Progenitor cell of endocrine pancreas (in vitro differentiated cells): ENCODE measurements around the gene LIPC. TPM values are rescaled to one million over a fixed set of nuclear protein-coding genes. Genes with fewer than 3 reads are reported as not detected.

Experiments
- DNase-seq: peaks from one replicate; pipeline ENCODE4 v3.0.0; 2021; ENCODE audit warnings: low spot score; ENCODE audit not compliant: unreplicated experiment
- H3K27ac Mint-ChIP-seq: 2 replicates; pipeline ENCODE4 v1.8.0; 2021; ENCODE audit warnings: mild to moderate bottlenecking, moderate library complexity, mixed read lengths
- H3K27me3 Mint-ChIP-seq: 2 replicates; pipeline ENCODE4 v1.8.0; 2021; ENCODE audit warnings: mixed read lengths
- H3K36me3 Mint-ChIP-seq: 2 replicates; pipeline ENCODE4 v1.8.0; 2022; ENCODE audit warnings: mixed read lengths; ENCODE audit not compliant: insufficient read depth
- H3K4me1 Mint-ChIP-seq: 2 replicates; pipeline ENCODE4 v1.8.0; 2021; ENCODE audit warnings: low read depth, mixed read lengths
- H3K4me3 Mint-ChIP-seq: 2 replicates; pipeline ENCODE4 v1.8.0; 2021; ENCODE audit warnings: low read depth, mild to moderate bottlenecking, moderate library complexity, mixed read lengths
- H3K9me3 Mint-ChIP-seq: 2 replicates; pipeline ENCODE4 v1.8.0; 2021; ENCODE audit warnings: low read depth, mixed read lengths
- CTCF ChIP-seq: fragments of 200-600 bp; sonication (generic); IDR thresholded peaks from one replicate; pipeline ENCODE4 v1.5.0; 2021; ENCODE audit warnings: antibody characterized with exemption, mild to moderate bottlenecking; ENCODE audit not compliant: unreplicated experiment
- total RNA-seq: library from RNA; stranded (reverse); gene quantifications from 2 replicates; pipeline ENCODE4 v1.2.1, GENCODE V29; 2021

The LIPC gene
- total RNA-seq, 1 donor from 2014 or later = 5.9 TPM

- H3K27me3 Mint-ChIP-seq = peaks cover 4% of the 10 kb centered on the region
- no peak overlapping the region for H3K4me3 Mint-ChIP-seq
- no peaks in the 10 kb centered on the region for H3K36me3 Mint-ChIP-seq
- peaks cover 2% of the 10 kb centered on the region for H3K4me1 Mint-ChIP-seq
- TF ChIP-seq CTCF = no peak
- no peak overlapping the region for H3K27ac Mint-ChIP-seq
- H3K9me3 Mint-ChIP-seq = peaks cover 3% of the 10 kb centered on the region
- no peak for DNase-seq
Observed at GRCh38 chr15:58571491-58571890, 139.7 kb downstream of the LIPC start.

GRCh38 chr15:58572521-58572920, 140.7 kb downstream of the LIPC start:
- Mint-ChIP-seq H3K4me1 (peaks cover 2% of the 10 kb centered on the region), H3K36me3 (no peaks in the 10 kb centered on the region), H3K27ac (no peak overlapping the region), H3K9me3 (peaks cover 3% of the 10 kb centered on the region), H3K4me3 (no peak overlapping the region), H3K27me3 (peaks cover 4% of the 10 kb centered on the region)
- DNase-seq = no peak
- no peak for TF ChIP-seq CTCF

- no peak for TF ChIP-seq CTCF
- Mint-ChIP-seq H3K36me3 (no peaks in the 10 kb centered on the region), H3K4me1 (peaks cover 2% of the 10 kb centered on the region), H3K9me3 (peaks cover 3% of the 10 kb centered on the region), H3K27ac (no peak overlapping the region), H3K4me3 (no peak overlapping the region), H3K27me3 (peaks cover 4% of the 10 kb centered on the region)
- no peak for DNase-seq
Observed at GRCh38 chr15:58573270-58573669, 141.5 kb downstream of the LIPC start.

- Mint-ChIP-seq H3K36me3 (no peaks in the 10 kb centered on the region), H3K27ac (no peak overlapping the region), H3K9me3 (peaks cover 3% of the 10 kb centered on the region)
Observed at GRCh38 chr15:58574631-58575030, 142.8 kb downstream of the LIPC start.

GRCh38 chr15:58575045-58575786, 143.4 kb downstream of the LIPC start:
- Mint-ChIP-seq H3K36me3 (no peaks in the 10 kb centered on the region), H3K27me3 (peaks cover 4% of the 10 kb centered on the region), H3K4me3 (no peak overlapping the region), H3K9me3 (no peaks in the 10 kb centered on the region), H3K27ac (no peak overlapping the region), H3K4me1 (peaks cover 2% of the 10 kb centered on the region)
- TF ChIP-seq CTCF = no peak
- no peak for DNase-seq

More at GRCh38 chr15:58574631-58575030, 142.8 kb downstream of the LIPC start:
- Mint-ChIP-seq H3K4me1 (peaks cover 2% of the 10 kb centered on the region), H3K4me3 (no peak overlapping the region), H3K27me3 (peaks cover 4% of the 10 kb centered on the region)
- TF ChIP-seq CTCF = no peak
- no peak for DNase-seq
